ENCODE data around the gene APLP1. TPM values are rescaled to one million over a fixed set of nuclear protein-coding genes. Genes with fewer than 3 reads are reported as not detected.

APLP1 gene
- total and polyA plus RNA-seq, 2 donors (not counting 3 experiments of a cell fraction or from before 2014, with no cell fraction given): 6.2 to 13.0 TPM

DNA sequence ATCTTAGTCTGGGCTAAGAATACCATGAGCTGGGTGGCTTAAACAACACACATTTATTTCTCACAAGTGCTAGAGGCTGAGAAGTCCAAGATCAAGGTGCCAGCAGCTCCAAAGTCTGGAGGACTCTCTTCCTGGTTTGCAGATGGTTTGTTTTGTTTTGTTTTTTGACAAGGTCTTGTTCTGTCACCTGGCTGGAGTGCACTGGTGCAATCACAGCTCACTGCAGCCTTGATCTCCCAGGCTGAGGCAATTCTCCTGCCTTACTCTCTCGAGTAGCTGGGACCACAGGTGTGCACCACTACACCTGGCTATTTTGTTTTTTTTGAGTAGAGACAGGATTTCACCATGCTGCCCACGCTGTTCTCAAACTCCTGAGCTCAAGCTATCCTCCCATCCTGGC is 15.5 kb downstream of the APLP1 start:
- H4K20me1 ChIP-seq (replicated peaks; ENCODE audit: control insufficient read depth, extremely low read depth, insufficient read depth, low read length): no peaks in the 10 kb centered on the region
- H3K4me2 ChIP-seq (ENCODE audit: insufficient read depth, low read length): no peak overlapping the region
- dilution Hi-C loops (cut with MboI; ENCODE audit: extremely low pct_ligation_motif_present, low sequenced_read_pairs): no loop called here
- FAIRE-seq: no peak
- ChIA-PET CTCF (interaction anchor here (1.0 to 4.3 kb wide), 4 partner anchors 9 to 49 kb away, joined by 3 to 38 read pairs (median 4); no protein-coding TSS in a partner anchor), POLR2A (interaction anchor here (0.7 kb wide), 1 partner anchor 47 kb away, joined by 6 read pairs; no protein-coding TSS in a partner anchor)
- TF ChIP-seq EZH2 (IDR thresholded peaks at IDR 0.05; ENCODE audit: borderline replicate concordance, low read depth, low read length, severe bottlenecking): no peak
- intact Hi-C loops (cut with micrococcal nuclease): no loop called here
- H3K9me1 ChIP-seq (replicated peaks; ENCODE audit: control insufficient read depth, extremely low read depth, insufficient read depth, low read length): no peaks in the 10 kb centered on the region
- H3K9ac ChIP-seq (replicated peaks; ENCODE audit: extremely low read depth, insufficient read depth, low read length): no peak overlapping the region
- no peak overlapping the region for H3K4me3 ChIP-seq (replicated peaks in 1 of 3; ENCODE audit: insufficient read depth in 1 of 3, low read depth in 1 of 3, low read length in 3 of 3)
- peaks cover 0 to 6% of the 10 kb centered on the region in 2 experiments for H3K36me3 ChIP-seq (ENCODE audit: control insufficient read depth in 2 of 2, extremely low read depth in 1 of 2, insufficient read depth in 2 of 2, low read length in 2 of 2)
- no peaks in the 10 kb centered on the region for H3K27me3 ChIP-seq (ENCODE audit: control insufficient read depth in 2 of 2, insufficient read depth in 2 of 2, low read length in 2 of 2)
- BruUV-seq (replicated peaks): no TSS peak
- H3K4me1 ChIP-seq (ENCODE audit: control insufficient read depth, extremely low read depth, insufficient read depth, low read length): no peaks in the 10 kb centered on the region
- no peak overlapping the region for H2AFZ ChIP-seq (ENCODE audit: low read depth, low read length)
- no peak for DNase-seq (ENCODE audit: low read depth, low spot score)
- no peaks in the 10 kb centered on the region for H3K79me2 ChIP-seq (ENCODE audit: control insufficient read depth, insufficient read depth, low read length)
- H3K27ac ChIP-seq (ENCODE audit: insufficient read depth, low read depth, low read length): no peak overlapping the region
- no peaks in the 10 kb centered on the region for H3K9me3 ChIP-seq (replicated peaks; ENCODE audit: control insufficient read depth, insufficient read depth, low read length)

- no peaks in the 10 kb centered on the region for H3K4me1 ChIP-seq (ENCODE audit: control insufficient read depth, extremely low read depth, insufficient read depth, low read length)
- no peak overlapping the region for H2AFZ ChIP-seq (ENCODE audit: low read depth, low read length)
- H3K4me3 ChIP-seq (replicated peaks in 1 of 3; ENCODE audit: insufficient read depth in 1 of 3, low read depth in 1 of 3, low read length in 3 of 3): no peak overlapping the region
- dilution Hi-C loops (cut with MboI; ENCODE audit: extremely low pct_ligation_motif_present, low sequenced_read_pairs) (no loop called here), intact Hi-C loops (cut with micrococcal nuclease) (no loop called here)
- no peaks in the 10 kb centered on the region for H3K9me3 ChIP-seq (replicated peaks; ENCODE audit: control insufficient read depth, insufficient read depth, low read length)
- no peak overlapping the region for H3K4me2 ChIP-seq (ENCODE audit: insufficient read depth, low read length)
- no peaks in the 10 kb centered on the region for H4K20me1 ChIP-seq (replicated peaks; ENCODE audit: control insufficient read depth, extremely low read depth, insufficient read depth, low read length)
- POLR2A ChIA-PET: no interaction called here
- no peak overlapping the region for H3K9ac ChIP-seq (replicated peaks; ENCODE audit: extremely low read depth, insufficient read depth, low read length)
- FAIRE-seq (no peak), DNase-seq (ENCODE audit: low read depth, low spot score) (no peak)
- no TSS peak for BruUV-seq (replicated peaks)
- H3K9me1 ChIP-seq (replicated peaks; ENCODE audit: control insufficient read depth, extremely low read depth, insufficient read depth, low read length): no peaks in the 10 kb centered on the region
- H3K36me3 ChIP-seq (ENCODE audit: control insufficient read depth in 2 of 2, extremely low read depth in 1 of 2, insufficient read depth in 2 of 2, low read length in 2 of 2): peaks cover 0 to 15% of the 10 kb centered on the region in 2 experiments
- no peak for TF ChIP-seq GATA2 (IDR thresholded peaks at IDR 0.05; ENCODE audit: insufficient read depth, insufficient read length, low read depth, low read length)
- no peak for TF ChIP-seq EZH2 (IDR thresholded peaks at IDR 0.05; ENCODE audit: borderline replicate concordance, low read depth, low read length, severe bottlenecking)
- no peak for TF ChIP-seq FOS (IDR thresholded peaks at IDR 0.05; ENCODE audit: borderline replicate concordance, insufficient read depth, low read length)
- TF ChIP-seq, protein P1, sequence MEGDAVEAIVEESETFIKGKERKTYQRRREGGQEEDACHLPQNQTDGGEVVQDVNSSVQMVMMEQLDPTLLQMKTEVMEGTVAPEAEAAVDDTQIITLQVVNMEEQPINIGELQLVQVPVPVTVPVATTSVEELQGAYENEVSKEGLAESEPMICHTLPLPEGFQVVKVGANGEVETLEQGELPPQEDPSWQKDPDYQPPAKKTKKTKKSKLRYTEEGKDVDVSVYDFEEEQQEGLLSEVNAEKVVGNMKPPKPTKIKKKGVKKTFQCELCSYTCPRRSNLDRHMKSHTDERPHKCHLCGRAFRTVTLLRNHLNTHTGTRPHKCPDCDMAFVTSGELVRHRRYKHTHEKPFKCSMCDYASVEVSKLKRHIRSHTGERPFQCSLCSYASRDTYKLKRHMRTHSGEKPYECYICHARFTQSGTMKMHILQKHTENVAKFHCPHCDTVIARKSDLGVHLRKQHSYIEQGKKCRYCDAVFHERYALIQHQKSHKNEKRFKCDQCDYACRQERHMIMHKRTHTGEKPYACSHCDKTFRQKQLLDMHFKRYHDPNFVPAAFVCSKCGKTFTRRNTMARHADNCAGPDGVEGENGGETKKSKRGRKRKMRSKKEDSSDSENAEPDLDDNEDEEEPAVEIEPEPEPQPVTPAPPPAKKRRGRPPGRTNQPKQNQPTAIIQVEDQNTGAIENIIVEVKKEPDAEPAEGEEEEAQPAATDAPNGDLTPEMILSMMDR (IDR thresholded peaks at IDR 0.05; ENCODE audit: extremely low read depth in 1 of 2, insufficient read depth in 1 of 2, low read depth in 1 of 2, low read length in 2 of 2): no peak
- TF ChIP-seq, protein P2, sequence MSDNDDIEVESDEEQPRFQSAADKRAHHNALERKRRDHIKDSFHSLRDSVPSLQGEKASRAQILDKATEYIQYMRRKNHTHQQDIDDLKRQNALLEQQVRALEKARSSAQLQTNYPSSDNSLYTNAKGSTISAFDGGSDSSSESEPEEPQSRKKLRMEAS (IDR thresholded peaks at IDR 0.05; ENCODE audit: insufficient read depth, insufficient read length): no peak
- TF ChIP-seq JUN (IDR thresholded peaks at IDR 0.05; ENCODE audit: borderline replicate concordance, insufficient read depth, insufficient read length, low read depth): no peak
- TF ChIP-seq POLR2A (IDR thresholded peaks at IDR 0.05; ENCODE audit: low read depth, low read length): no peak
- no peak for TF ChIP-seq POLR2AphosphoS5 (IDR thresholded peaks at IDR 0.05; ENCODE audit: insufficient read depth, low read depth, low read length)
- no peak for TF ChIP-seq MYC (IDR thresholded peaks at IDR 0.05; ENCODE audit: low read depth, low read length)
- CTCF ChIA-PET: interaction anchor here (1.9 kb wide), 1 partner anchor 46 kb away, joined by 5 read pairs; no protein-coding TSS in a partner anchor
- no peak overlapping the region for H3K27ac ChIP-seq (ENCODE audit: insufficient read depth, low read depth, low read length)
- H3K79me2 ChIP-seq (ENCODE audit: control insufficient read depth, insufficient read depth, low read length): no peaks in the 10 kb centered on the region
- no peaks in the 10 kb centered on the region for H3K27me3 ChIP-seq (ENCODE audit: control insufficient read depth in 2 of 2, insufficient read depth in 2 of 2, low read length in 2 of 2)
Measured at GRCh38 chr19:35885225-35885738, 16.9 kb downstream of the APLP1 start.
